Stimulated activated CD4-positive, alpha-beta T cell treated with anti-CD3 and anti-CD28 coated beads, Interleukin-12 subunit alpha, Interleukin-12 subunit beta, amount 100 ng/mL, for 4 hours (primary cell): ENCODE data around the gene SPNS3.

Experiments used
- DNase-seq: peaks from one replicate; pipeline ENCODE4 v3.0.0-alpha.2; 2020

Gene SPNS3

GRCh38 chr17:4511199-4511932 is 77.6 kb downstream of the SPNS3 start:
- no peak for DNase-seq

GRCh38 chr17:4512156-4513112 is 78.7 kb downstream of the SPNS3 start:
- no peak for DNase-seq

- DNase-seq = no peak
These were observed 79.6 kb downstream of the SPNS3 start for GRCh38 chr17:4513113-4514032.

DNA sequence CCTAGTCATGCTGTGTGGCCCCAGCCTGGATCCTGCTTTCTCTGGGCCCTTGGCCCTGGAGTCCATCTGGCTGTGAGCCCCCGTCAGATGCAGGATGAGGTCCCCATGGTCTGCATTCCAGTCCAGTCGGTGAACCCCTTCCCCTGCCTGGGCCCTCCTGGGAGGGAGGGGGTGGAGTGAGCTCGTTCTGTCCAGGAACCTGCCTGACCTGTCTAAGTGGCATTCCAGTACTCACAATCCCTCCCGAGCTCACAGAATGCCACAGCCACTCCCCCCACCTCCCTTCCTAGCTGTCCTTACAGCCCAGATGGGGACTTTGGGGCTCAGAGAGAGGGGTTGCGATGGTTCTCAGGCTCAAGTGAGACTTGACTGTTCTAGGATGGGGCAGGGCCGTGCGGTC is 80.5 kb downstream of the SPNS3 start:
- no peak for DNase-seq

DNA sequence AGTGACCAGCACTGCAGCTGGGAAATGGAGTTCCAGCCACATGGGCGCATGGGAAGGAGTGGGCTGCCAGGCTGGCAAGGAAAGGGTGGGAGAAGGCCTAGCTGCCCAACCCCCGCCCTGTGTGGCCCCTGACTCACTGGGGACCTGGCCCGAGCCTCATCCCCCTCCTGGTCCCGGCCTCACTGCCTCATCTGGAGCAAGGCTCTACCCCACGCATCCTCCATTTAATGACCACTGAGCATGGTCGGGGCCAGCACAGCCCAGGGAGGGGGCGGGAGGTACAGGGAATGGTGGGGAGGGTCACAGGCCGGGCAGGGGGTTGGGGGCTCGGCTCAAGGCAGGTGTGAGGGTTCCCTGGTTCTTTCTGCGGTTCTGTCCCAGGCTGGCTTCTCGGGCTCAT is 81.0 kb downstream of the SPNS3 start:
- DNase-seq = no peak

DNA sequence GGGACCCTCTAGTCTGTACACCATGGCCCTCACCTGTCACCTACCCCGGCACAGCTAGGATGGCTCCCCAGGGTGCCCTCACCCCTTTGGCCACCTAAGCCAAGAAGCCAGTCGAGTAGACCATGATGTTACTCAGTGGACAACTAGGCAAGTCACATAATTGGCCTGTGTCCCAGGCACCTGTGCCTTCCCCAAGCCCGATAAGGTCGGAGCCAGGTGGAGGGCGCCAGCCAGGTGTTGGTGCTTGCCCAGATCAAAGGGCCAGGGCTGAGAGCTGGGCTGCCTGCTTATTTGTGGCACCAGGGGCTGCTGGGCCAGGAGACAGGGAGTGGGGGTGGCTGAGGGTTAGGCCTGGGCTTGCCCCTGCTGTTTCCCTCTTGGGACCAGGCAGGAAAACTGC is 81.8 kb downstream of the SPNS3 start:
- DNase-seq = no peak

DNA sequence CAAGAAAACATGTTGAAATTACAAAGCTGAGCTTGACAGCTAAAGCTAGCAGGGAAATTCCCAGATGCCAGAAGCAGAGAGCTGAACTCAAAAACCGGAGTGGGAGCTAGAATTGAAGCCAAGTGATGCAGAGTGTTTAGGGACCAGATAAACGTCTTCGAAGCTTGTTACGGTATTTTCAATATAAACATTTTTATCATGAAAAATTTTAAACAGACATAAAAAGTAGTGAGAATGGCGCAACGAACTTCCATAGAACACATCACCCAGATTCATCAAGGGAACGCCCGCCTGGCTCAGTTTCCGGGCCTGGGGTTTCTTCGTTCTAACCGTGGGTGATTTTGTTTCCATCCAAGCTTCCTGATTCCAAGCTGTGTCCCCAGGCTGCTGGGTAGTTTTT is 83.0 kb downstream of the SPNS3 start:
- no peak for DNase-seq

- DNase-seq = no peak
These were observed 85.2 kb downstream of the SPNS3 start for GRCh38 chr17:4518901-4519300.

DNA sequence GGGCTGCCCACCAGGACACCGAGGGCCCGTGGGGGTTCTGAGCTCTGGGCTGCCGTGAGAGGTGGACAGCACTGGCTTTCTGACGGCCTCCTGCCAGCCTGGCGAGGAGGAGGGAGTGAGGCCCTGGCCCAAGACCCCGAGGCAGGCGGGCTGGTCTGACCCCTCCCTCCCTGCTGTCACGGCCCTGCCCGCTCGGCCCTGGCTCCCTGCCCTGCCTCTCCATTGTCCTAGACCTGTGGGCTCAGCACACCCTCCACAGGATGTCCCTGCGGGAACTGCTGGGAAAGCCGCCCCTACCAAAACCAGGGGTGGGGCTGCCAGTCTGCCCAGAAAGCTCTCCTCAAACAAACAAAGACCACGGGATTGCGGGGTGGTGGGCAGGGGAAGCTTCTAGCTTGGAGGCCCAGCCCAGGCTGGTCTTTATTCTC is 85.6 kb downstream of the SPNS3 start:
- DNase-seq = no peak

- no peak for DNase-seq
These were observed 86.5 kb downstream of the SPNS3 start for GRCh38 chr17:4520060-4520893.

- no peak for DNase-seq
These were observed 87.3 kb downstream of the SPNS3 start for GRCh38 chr17:4520894-4521600.

DNA sequence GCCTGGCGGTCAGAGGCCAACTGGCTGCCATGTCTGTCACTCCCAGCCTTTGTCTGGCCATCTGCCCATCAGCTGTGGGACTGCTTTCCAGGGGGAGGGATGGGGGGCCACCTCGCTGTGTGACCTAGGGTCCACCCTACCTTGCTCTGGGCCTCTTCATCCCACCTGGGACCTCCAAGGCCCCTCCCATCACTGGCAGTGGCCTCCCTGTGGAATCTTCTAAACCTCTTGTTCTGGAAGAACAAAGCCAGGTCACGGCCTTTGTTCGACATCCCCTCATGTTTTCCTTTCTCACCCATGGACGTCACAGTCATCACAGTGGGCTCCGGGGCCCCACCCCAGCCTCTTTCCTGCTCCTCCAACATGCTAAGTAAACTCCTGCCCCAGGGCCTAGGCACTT is 88.9 kb downstream of the SPNS3 start:
- no peak for DNase-seq

DNA sequence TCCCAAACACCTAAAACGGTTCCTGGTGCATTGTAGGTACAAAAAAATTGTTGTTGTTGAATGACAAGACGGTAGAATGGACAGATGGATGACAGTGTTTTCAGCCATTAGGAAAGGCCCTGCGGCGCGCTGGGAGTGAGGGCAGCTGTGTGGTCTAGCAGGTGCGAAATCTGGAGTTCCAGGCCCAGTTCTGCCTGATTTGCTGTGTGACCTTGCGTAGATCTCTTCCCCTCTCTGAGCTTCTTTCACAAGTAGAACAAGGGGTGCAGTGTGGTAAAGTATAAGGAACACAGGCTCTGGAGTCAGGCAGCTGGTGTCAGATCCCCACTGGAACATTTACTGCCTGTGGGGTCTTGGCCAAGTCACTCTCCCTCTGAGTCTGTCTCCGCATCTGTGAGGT is 90.2 kb downstream of the SPNS3 start:
- DNase-seq = no peak

DNA sequence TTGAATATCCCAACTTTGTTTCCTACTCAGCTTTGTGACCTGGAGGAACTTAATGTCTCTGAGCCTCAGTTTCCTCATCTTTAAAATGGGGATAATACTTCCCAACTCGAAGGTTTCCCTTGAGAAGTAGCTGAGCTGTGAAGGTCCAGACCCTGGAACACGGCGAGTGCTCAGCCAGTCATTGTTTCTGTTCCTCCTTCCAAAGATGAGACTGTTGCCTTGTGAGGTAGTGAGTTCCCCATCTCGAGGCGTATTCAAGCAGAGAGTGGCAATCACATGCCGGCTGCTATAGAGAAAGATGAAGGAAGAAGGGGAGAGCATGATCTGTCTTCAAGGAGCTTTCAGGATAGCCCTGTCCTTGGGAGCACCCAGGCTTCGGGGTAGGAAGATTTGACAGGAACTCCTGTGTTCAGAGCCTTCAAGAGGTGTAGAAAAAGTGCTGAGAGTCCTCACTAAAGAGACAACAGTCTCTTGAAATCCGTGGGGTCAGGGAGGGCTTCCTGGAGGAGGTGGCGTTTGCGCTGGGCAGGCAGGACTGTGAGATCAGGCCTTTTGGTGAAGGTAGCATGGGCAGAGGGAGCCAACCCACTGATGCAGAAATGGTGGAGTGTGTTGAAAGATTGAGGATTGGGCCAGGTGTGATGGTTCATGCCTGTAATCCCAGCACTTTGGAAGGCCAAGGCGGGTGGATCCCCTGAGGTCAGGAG is 92.1 kb downstream of the SPNS3 start:
- DNase-seq = no peak

GRCh38 chr17:4527134-4527533 is 93.4 kb downstream of the SPNS3 start:
- DNase-seq = no peak

GRCh38 chr17:4527566-4528125 is 93.9 kb downstream of the SPNS3 start:
- no peak for DNase-seq

- no peak for DNase-seq
These were observed 95.9 kb downstream of the SPNS3 start for GRCh38 chr17:4529533-4530152.

- DNase-seq = no peak
These were observed 97.3 kb downstream of the SPNS3 start for GRCh38 chr17:4530799-4531730.
